GM19328 (cell line): ENCODE measurements around the gene IL1RAPL1.
"Not testable (repeated sequence)": the region's sequence is repeated elsewhere in the genome, so short reads cannot be mapped to it uniquely, and the experiment has no call there.

Experiments used
- ATAC-seq: cut with Tn5 transposase; IDR thresholded peaks from one replicate; pipeline ENCODE4 v1.9.1; 2021; ENCODE audit warnings: mild to moderate bottlenecking, moderate library complexity; ENCODE audit not compliant: unreplicated experiment

Gene IL1RAPL1

GRCh38 chrX:29082558-29082957, 495.3 kb downstream of the IL1RAPL1 start:
- ATAC-seq, result peak; percentile 86

DNA sequence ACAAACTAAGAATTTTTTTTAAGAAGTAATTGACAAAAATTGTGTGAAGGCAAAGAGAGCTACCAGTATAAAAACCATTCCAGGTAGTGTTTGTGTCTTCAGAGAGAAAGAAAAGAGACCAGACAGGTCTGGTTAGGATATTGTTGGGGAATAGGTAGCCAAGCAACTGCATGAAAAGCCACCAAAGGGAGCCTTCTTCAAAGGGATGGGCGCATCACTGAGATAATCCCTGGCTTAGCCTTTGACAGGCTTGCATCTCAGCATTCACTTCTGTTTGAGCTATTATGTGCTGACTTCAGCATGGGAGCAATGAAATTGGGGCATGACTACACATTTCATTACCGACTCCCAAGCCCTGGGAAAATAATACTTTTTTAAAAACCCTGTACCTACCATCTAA, 496.6 kb downstream of the IL1RAPL1 start:
- no peak for ATAC-seq

DNA sequence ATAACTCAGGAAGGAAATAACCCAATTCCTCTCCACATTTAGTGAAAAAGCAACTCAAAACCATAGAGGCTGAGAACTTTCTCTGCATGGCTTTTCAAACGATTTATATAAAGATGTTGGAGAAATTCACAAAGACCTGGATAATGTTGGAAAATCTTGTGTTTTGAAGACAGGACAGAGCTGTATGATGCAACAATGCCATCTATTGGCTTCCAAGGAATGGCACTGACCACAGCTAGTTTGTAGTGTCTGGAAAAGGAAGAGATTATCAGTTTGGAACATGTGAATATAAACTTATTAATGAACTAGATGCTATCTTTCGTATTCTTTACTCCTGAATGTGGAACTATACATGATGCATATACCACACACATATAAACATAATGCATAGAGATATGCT, 503.6 kb downstream of the IL1RAPL1 start:
- ATAC-seq, result no peak

DNA sequence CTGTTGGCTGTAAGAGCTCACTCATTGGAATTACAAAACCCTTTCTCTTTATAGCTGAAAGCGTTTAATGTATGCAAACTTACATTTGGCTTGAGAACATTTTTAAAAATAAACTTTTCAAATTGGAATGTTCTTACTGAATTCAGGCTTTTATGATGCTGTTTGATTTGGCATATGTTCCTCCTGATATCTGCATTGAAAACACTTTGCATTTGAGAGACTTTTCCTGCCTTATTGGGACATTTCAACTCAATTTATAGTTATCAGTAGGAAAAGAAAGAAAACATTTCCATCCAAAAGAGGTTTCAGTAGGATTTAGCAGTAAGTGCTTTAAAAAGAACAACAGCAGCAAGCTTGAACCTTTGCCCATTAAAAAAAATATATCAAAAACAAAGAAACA, 520.0 kb downstream of the IL1RAPL1 start:
- ATAC-seq, result no peak

- ATAC-seq, result no peak
These were observed 522.8 kb downstream of the IL1RAPL1 start for GRCh38 chrX:29110041-29110440.

- ATAC-seq, result no peak
These were observed 526.0 kb downstream of the IL1RAPL1 start for GRCh38 chrX:29113221-29113620.

DNA sequence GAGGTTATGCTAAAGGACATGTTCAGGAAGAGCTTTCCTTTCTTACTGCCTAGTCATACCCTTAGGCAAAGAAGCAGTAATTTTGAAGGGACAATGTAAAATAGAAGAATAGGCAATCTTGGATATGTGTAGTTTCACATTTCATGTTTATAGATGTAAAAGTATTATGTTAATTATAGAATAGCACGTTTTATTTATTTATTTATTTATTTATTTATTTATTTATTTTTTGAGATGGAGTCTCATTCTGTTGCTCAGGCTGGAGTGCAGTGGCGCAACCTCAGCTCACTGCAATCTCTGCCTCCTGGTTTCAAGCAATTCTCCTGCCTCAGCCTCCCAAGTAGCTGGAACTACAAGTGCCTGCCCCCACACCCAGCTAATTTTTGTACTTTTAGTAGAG, 535.6 kb downstream of the IL1RAPL1 start:
- not testable (repeated sequence) for ATAC-seq

GRCh38 chrX:29130905-29131304, 543.7 kb downstream of the IL1RAPL1 start:
- ATAC-seq, result no peak

DNA sequence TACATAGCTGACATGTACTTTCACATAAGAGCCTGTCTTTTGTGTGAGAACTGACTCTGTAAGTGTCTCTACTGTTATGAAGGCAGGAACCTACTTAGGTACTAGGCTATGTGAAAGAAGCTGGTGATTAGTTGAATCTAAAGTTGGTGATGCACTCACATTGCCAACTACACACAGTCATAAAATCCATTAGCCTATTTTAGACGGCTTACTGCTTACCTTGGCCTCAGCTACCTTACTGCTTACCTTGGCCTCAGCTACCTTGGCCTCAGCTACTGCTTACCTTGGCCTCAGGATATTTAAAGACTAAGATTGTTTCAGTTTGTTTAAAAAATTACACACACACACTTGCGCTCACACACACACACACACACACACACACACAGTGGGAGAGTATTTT, 549.7 kb downstream of the IL1RAPL1 start:
- no peak for ATAC-seq

- no peak for ATAC-seq
These were observed 550.8 kb downstream of the IL1RAPL1 start for GRCh38 chrX:29138003-29138402.

DNA sequence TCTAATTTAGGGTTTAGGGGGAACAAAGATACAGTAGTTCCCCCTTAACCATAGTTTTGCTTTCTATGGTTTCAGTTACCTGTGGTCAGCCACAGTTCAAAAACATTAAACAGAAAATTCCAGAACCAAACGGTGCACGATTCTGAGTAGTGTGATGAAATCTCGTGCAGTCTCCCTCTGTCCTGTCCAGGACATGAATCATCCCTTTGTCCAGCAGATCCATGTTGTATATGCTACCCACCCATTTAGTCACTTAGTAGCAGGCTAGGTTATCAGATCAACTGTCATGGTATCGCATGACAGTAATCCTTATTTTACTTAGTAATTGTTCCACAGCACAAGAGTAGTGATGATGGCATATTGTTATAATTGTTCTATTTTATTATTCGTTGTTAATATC, 556.1 kb downstream of the IL1RAPL1 start:
- no peak for ATAC-seq

DNA sequence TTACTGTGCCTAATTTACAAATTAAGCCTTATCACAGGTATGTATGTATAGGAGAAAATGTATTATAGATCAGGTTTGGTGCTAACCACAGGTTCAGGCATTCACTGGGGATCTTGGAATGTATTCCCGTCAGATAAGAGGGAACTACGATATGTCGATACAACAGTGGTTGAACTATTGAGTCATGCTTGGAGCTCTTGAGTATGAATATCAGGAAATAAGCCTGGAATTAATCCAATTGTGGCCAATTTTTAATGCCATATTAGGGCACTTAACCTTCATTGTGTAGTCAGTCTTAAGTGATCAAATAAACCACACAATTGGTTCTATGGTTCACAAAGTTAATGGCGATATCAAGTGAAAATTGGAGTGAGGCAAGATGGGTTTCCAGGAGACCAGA, 556.5 kb downstream of the IL1RAPL1 start:
- no peak for ATAC-seq

GRCh38 chrX:29145316-29145715, 558.1 kb downstream of the IL1RAPL1 start:
- no peak for ATAC-seq

DNA sequence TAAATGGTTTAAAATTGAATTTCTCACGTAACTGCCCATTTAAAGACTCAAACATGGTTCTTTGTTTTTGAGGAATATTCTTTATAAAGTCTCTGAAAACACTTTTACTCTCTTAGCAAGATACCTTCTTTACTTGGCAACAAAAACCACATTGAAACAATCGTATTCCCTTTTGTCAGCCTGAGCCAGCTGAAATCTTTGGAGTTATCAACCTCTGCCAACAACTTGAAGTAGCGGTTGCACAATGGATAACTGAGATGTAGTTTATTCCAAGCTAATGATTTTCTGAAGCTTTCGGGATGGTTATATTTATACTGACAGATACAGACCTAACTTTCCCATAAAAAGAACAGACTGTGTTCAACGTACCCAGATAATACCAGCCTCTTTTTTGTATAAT, 561.3 kb downstream of the IL1RAPL1 start:
- no peak for ATAC-seq

GRCh38 chrX:29155286-29155685, 568.0 kb downstream of the IL1RAPL1 start:
- no peak for ATAC-seq

DNA sequence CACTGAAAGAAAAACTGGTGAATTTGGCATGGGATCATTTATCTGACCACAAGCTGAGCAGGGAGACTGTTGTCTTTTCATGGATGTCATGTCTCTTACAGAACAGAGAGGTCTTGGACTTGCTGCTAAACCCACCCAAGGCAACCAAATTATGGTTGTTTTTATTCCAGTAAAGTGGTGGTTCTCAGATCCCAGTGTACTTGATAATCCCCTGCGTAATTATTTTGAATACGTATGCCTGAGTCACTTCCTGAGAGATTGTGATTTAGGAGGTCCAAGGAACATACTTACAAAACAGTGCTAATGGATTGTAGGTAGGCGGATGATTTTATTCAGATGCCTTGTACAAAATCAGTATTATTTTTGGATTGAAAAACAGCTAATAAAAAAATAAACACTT, 585.6 kb downstream of the IL1RAPL1 start:
- ATAC-seq, result no peak

- ATAC-seq, result no peak
These were observed 600.0 kb downstream of the IL1RAPL1 start for GRCh38 chrX:29187264-29187663.

DNA sequence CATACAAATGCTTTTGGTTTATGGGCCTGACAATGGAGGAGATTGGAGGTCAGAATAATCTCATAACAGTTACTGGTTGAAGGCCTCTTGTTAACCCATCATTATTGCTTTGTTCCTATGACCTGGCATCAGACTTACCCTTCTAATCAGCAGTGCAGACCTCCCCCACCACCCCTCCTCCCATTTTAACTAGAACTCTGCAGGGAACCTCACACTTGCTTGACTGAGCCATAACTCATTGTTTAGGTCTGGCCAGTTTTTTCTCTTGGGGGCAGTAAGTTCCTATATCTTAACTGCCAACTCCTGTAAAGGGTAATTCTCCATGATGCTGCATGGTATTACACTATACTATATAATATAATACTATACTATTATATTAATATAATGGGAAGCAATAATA, 609.3 kb downstream of the IL1RAPL1 start:
- ATAC-seq, result no peak

DNA sequence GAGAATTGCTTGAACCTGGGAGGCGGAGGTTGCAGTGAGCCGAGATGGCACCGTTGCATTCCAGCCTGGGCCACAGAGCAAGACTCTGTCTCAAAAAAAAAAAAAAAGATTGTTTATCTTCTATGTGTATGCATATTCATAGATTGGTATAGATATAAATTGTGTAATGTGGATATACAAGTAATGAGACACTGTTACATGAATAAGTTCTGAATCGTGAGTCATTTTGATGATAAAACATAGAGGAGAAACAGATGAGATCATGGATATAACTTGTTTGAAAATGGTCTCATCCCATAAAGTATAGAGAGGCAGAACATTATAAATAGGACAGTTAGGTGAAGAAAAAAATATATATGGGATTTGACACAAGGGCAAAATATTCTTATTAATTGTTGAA, 628.0 kb downstream of the IL1RAPL1 start:
- ATAC-seq, result no peak

DNA sequence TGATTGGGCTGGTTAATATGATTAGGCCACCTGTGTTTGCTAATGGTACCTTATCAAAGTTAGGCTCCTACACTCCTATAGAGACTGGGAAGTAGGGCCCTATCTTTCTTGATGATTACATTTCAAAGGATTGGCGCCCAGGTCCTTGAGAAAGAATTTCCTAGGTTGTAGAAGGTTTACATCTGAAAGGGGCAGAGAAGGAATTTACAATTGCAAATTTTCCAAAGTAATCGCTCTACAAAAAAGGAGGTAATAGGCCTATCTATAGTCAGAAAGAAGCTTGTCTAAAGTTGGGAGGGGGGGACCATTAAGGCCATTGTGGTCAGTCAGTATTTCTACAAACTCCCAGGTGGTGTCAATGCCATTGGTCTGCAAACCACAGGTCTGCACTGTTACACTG, 638.4 kb downstream of the IL1RAPL1 start:
- ATAC-seq, result no peak

DNA sequence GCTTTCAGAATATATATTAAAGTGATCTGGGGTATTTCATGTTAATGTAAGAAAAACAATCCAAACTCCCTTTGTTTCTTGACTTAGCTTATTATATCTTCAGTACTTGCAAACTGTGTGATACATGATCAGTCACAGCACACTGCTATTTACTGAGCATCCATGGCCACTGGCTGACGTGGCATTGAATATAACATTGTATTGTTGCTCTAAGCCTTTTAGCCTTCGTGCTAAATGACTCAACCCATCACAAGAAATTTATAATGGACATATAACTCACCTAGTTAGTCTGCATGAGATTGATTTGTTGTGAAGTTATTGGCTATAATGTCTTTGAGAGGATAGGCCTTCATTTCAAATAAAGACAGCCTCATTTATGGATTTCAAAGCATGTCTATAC, 642.6 kb downstream of the IL1RAPL1 start:
- ATAC-seq, result no peak

DNA sequence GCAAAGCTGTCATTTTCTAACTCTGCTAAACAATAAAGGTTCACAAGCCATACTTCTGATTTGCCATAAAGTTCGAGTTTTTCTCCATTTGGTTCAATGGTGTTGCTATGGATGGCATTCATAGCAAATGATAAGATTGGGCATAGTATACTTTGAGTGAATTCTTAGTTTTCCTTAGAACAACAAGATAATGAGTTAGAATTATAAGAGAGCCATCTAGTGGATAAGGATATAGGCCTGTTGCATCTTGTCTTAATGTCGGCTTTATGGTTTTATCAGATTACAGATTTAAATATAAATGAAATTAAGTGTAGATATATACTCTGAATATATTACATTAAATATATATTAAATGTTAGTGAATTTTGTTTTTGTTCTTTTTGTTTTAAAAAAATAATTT, 644.6 kb downstream of the IL1RAPL1 start:
- no peak for ATAC-seq

DNA sequence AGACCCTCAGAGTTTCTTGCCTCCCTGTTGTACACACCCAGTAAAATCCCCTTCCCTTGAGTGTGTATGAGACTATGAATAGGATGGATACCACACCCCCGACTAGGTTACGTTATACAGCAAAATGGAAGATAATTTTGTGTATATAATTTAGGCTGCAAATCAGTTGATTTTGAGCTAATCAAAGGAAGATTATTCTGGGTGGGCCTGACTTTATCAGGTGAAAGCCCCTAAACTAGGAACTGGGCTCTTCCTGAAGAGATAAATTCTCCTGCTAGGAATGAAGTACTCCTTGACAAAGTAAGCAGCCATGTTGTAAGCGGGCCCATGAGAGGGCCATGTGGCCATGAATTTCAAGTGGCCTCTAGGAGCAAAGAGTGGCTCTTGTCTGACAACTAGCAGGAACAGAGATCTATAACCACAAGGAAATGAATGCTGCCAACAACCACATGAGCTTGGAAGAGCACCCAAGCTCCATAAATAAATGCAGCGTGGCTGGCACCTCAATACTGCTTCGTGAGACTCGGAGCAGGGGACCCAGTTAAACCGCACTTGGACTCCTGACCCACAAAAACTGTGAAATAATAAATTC, 646.4 kb downstream of the IL1RAPL1 start:
- no peak for ATAC-seq

- ATAC-seq, result no peak
These were observed 650.7 kb downstream of the IL1RAPL1 start for GRCh38 chrX:29237972-29238371.
